OCI-LY1 (cell line): ENCODE measurements around the gene CDH23.

ENCODE experiments used
- H2AFZ ChIP-seq: fragments of 200-600 bp; sonication (generic), shearing (Covaris generic); 2 replicates; pipeline ENCODE4 v1.6.0; 2014; ENCODE audit warnings: antibody characterized with exemption, mild to moderate bottlenecking, low read length
- H3F3A ChIP-seq: fragments of 200-600 bp; sonication (generic), shearing (Covaris generic); 2 replicates; pipeline ENCODE4 v1.6.0; 2014; ENCODE audit warnings: mild to moderate bottlenecking, antibody characterized with exemption, low read length, moderate library complexity; ENCODE audit not compliant: insufficient read depth
- H3K27ac ChIP-seq: fragments of 200-600 bp; sonication (generic); 2 replicates; pipeline ENCODE4 v1.5.1; 2014; ENCODE audit warnings: low read length, mixed run types, mild to moderate bottlenecking, low read depth; ENCODE audit not compliant: poor library complexity, severe bottlenecking
- H3K27me3 ChIP-seq: fragments of 200-600 bp; sonication (generic); 2 replicates; pipeline ENCODE4 v1.6.0; 2014; ENCODE audit warnings: antibody characterized with exemption, mild to moderate bottlenecking, low read length, moderate library complexity; ENCODE audit not compliant: insufficient read depth
- H3K36me3 ChIP-seq: fragments of 200-600 bp; sonication (generic); 2 replicates; pipeline ENCODE4 v1.6.1; 2014; ENCODE audit warnings: mild to moderate bottlenecking, antibody characterized with exemption, low read length, moderate library complexity, mixed read lengths; ENCODE audit not compliant: insufficient read depth
- H3K4me1 ChIP-seq: fragments of 200-600 bp; sonication (generic); 2 replicates; pipeline ENCODE4 v1.5.1; 2014; ENCODE audit warnings: mild to moderate bottlenecking, low read length, moderate library complexity; ENCODE audit not compliant: insufficient read depth, severe bottlenecking
- H3K4me2 ChIP-seq: fragments of 200-600 bp; sonication (generic), shearing (Covaris generic); 2 replicates; pipeline ENCODE4 v1.6.1; 2014; ENCODE audit warnings: low read length
- H3K4me3 ChIP-seq: fragments of 200-600 bp; sonication (generic); 2 replicates; pipeline ENCODE4 v1.5.1; 2014; ENCODE audit warnings: low read length, low read depth, mild to moderate bottlenecking, mixed read lengths; ENCODE audit not compliant: poor library complexity, severe bottlenecking
- H3K79me2 ChIP-seq: fragments of 200-600 bp; shearing (Covaris generic); 2 replicates; pipeline ENCODE4 v1.6.1; 2016; ENCODE audit warnings: mixed run types, low read length, mixed read lengths; ENCODE audit not compliant: insufficient read depth
- H3K9ac ChIP-seq: fragments of 200-600 bp; sonication (generic), shearing (Covaris generic); 2 replicates; pipeline ENCODE4 v1.6.1; 2014; ENCODE audit warnings: mild to moderate bottlenecking, low read length, mixed read lengths
- H3K9me2 ChIP-seq: fragments of 200-600 bp; sonication (generic), shearing (Covaris generic); 2 replicates; pipeline ENCODE4 v1.6.1; 2014; ENCODE audit warnings: low read depth, mild to moderate bottlenecking, low read length, mixed read lengths
- H3K9me3 ChIP-seq: fragments of 200-600 bp; shearing (Covaris generic); 2 replicates; pipeline ENCODE4 v1.6.1; 2014; ENCODE audit warnings: low read length, mixed read lengths
- H4K20me1 ChIP-seq: fragments of 200-600 bp; sonication (generic), shearing (Covaris generic); 2 replicates; pipeline ENCODE4 v1.6.0; 2016; ENCODE audit warnings: mild to moderate bottlenecking, low read length; ENCODE audit not compliant: insufficient read depth
- EZH2 ChIP-seq: fragments of 200-600 bp; sonication (generic), shearing (Covaris generic); IDR thresholded peaks from 2 replicates; pipeline ENCODE4 v1.8.0; 2017; ENCODE audit warnings: borderline replicate concordance, mixed run types, mild to moderate bottlenecking, antibody characterized with exemption, low read length, moderate library complexity, mixed read lengths
- TF ChIP-seq, protein P1 (sequence below): fragments of 200-600 bp; sonication (generic), shearing (Covaris generic); IDR thresholded peaks from 2 replicates; pipeline ENCODE4 v1.5.1; 2017; ENCODE audit warnings: mild to moderate bottlenecking, antibody characterized with exemption, low read length, moderate library complexity, mixed read lengths

Gene CDH23

DNA sequence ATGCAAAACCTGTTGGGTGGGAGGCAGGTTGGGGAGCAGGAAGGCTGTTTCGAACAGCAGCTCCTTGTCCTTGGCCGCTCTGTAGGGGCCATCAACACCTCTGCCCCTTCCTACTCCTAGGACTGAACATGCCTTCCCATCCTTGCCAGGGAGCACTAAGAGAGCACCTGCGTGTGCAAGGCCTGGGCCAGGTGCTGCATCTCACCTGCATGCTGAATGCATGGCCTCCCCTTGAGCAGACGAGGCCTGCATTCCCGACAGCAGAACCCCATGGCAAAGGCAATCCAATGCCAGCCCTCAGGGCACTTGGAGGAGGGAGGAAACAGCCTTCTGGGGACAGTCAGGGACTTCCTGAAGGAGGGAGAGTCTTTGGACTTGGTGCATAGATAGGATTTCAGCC is 365.6 kb downstream of the CDH23 start:
- H3F3A ChIP-seq: no peaks in the 10 kb centered on the region
- TF ChIP-seq EZH2: no peak
- no peak overlapping the region for H3K4me3 ChIP-seq
- H3K9me3 ChIP-seq: no peaks in the 10 kb centered on the region
- H3K4me1 ChIP-seq: no peaks in the 10 kb centered on the region
- H3K4me2 ChIP-seq: no peak overlapping the region
- H3K27me3 ChIP-seq: 0 out of 2 replicates have a peak, but pooled peaks cover 3% of the 10 kb centered on the region
- no peak overlapping the region for H3K9ac ChIP-seq
- H3K9me2 ChIP-seq: no peaks in the 10 kb centered on the region
- H3K79me2 ChIP-seq: no peaks in the 10 kb centered on the region
- H4K20me1 ChIP-seq: no peaks in the 10 kb centered on the region
- no peaks in the 10 kb centered on the region for H3K36me3 ChIP-seq
- no peak overlapping the region for H2AFZ ChIP-seq
- no peak overlapping the region for H3K27ac ChIP-seq

DNA sequence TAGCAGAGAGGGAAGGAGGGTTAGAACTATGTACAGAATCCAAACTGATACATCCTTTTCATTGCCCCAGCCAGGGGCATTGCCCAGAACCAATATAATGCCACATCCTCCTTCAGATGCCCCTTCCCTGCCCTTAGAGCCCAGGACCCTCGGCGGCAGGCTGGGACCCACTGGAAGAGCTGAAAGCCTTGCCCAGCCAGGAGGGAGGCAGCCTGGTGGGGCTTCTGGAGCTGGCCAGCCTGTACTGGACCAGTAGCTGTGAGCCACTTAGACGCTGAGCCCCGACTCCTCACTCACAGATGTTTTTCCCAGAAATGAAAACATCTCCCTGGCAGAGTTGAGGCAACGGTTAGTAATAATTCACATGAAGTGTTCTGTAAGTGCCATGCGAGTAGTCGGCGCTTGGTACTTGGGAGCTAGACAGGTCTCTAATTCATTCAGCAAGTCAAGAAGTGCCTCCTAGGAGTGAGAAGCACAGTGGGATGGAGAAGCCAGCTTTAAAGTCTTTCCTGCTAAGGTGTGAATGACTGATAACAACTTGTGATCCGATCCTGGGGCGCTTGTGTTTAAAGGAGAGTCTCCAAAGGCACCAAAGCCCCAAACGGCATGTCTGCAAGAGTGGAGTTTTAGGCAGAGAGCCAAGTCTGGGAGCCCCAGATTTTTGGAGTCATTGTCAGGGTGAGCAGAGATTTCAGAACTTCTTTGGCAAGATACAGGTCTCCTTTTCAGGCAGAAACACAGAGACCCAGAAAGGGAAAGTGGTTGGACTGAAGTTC is 366.8 kb downstream of the CDH23 start:
- Histone ChIP-seq H3K79me2 (no peaks in the 10 kb centered on the region), H3K4me2 (no peak overlapping the region), H3F3A (no peaks in the 10 kb centered on the region), H3K27me3 (0 out of 2 replicates have a peak, but pooled peaks cover 3% of the 10 kb centered on the region), H3K9me3 (no peaks in the 10 kb centered on the region), H3K27ac (no peak overlapping the region), H3K9me2 (no peaks in the 10 kb centered on the region), H3K9ac (no peak overlapping the region), H3K4me1 (peaks cover 2% of the 10 kb centered on the region), H2AFZ (no peak overlapping the region), H4K20me1 (no peaks in the 10 kb centered on the region), H3K36me3 (no peaks in the 10 kb centered on the region), H3K4me3 (no peak overlapping the region)
- TF ChIP-seq, protein P1, sequence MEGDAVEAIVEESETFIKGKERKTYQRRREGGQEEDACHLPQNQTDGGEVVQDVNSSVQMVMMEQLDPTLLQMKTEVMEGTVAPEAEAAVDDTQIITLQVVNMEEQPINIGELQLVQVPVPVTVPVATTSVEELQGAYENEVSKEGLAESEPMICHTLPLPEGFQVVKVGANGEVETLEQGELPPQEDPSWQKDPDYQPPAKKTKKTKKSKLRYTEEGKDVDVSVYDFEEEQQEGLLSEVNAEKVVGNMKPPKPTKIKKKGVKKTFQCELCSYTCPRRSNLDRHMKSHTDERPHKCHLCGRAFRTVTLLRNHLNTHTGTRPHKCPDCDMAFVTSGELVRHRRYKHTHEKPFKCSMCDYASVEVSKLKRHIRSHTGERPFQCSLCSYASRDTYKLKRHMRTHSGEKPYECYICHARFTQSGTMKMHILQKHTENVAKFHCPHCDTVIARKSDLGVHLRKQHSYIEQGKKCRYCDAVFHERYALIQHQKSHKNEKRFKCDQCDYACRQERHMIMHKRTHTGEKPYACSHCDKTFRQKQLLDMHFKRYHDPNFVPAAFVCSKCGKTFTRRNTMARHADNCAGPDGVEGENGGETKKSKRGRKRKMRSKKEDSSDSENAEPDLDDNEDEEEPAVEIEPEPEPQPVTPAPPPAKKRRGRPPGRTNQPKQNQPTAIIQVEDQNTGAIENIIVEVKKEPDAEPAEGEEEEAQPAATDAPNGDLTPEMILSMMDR: no peak
- no peak for TF ChIP-seq EZH2

DNA sequence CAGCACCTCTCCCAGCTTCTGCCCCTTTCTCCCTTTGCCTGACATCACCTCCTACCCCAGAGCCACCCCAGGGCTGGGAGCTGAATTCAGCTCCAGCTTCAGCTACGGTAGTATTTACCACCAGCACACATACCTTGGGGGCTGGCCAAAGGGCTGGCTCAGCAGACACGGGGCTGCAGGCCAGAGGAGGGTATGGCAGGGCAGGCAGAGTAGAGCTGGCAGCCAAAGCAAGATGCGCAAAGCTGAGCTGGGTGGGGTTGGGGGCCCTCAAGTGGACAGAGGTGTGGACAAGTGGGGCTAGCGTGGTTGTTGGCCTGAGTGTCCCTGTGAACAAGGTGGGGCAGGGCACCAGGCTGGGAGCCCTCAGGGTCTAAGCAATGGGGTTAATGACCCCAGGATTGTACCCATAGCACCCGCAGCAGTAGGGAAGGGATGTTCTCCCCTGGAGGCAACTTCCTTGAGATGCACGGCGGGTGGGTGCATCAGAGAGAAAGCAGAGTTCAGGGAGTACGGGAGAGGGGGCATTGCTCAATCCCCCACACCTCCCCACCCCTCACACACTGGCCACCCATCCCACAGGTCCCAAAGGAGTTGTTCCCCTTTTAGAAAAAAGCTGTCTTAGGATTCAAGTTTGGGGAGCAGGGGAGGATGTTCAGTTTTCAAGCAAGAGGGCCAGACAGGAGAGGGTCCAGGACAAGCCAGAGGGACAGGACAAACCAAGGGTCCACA is 368.6 kb downstream of the CDH23 start:
- H3K9ac ChIP-seq: no peak overlapping the region
- H3K4me1 ChIP-seq: peaks cover 14% of the 10 kb centered on the region
- no peak overlapping the region for H3K27ac ChIP-seq
- H3K4me3 ChIP-seq: no peak overlapping the region
- no peaks in the 10 kb centered on the region for H3K9me2 ChIP-seq
- no peaks in the 10 kb centered on the region for H3F3A ChIP-seq
- H3K79me2 ChIP-seq: no peaks in the 10 kb centered on the region
- 0 out of 2 replicates have a peak, but pooled peaks cover 3% of the 10 kb centered on the region for H3K27me3 ChIP-seq
- no peaks in the 10 kb centered on the region for H3K9me3 ChIP-seq
- no peak overlapping the region for H2AFZ ChIP-seq
- no peak overlapping the region for H3K4me2 ChIP-seq
- TF ChIP-seq, protein P1: no peak
- TF ChIP-seq EZH2: no peak
- no peaks in the 10 kb centered on the region for H3K36me3 ChIP-seq
- H4K20me1 ChIP-seq: no peaks in the 10 kb centered on the region
